Adrenal gland (tissue), 12 donors: ENCODE results near the gene NELL2. TPM values are rescaled to one million over a fixed set of nuclear protein-coding genes. Genes with fewer than 3 reads are reported as not detected.

ENCODE experiments used
- DNase-seq, 7 donors: peaks; one replicate each; pipeline ENCODE4 v3.0.0-alpha.2; 2019 to 2020
- H3K27ac ChIP-seq, 5 donors: fragments of 200-600 bp; sonication (generic) in 4 of 5; 1 replicate in 3 of 5; 2 replicates in 2 of 5; pipeline versions ENCODE4 v1.5.1 to v1.8.0; 2016 to 2020; ENCODE audit warnings: mild to moderate bottlenecking in 1 of 5
- H3K27me3 ChIP-seq: fragments of 200-600 bp; 2 replicates; pipeline ENCODE4 v1.8.0; 2021
- H3K36me3 ChIP-seq, 2 donors: fragments of 200-600 bp; replicated peaks in 1 of 2; 1 replicate in 1 of 2; 2 replicates in 1 of 2; pipeline versions ENCODE4 v1.5.1 to v1.8.0; 2018 to 2022
- H3K4me1 ChIP-seq, 2 donors: fragments of 200-600 bp; replicated peaks in 1 of 2; 1 replicate in 1 of 2; 2 replicates in 1 of 2; pipeline versions ENCODE4 v1.5.1 to v1.8.0; 2018 to 2021
- H3K4me3 ChIP-seq, 4 donors: fragments of 200-600 bp; sonication (generic) in 3 of 4; one replicate each; pipeline ENCODE4 v1.5.1; 2016 to 2018
- H3K9me3 ChIP-seq, 3 donors: fragments of 200-600 bp; sonication (generic) in 1 of 3; replicated peaks in 1 of 3; 1 replicate in 2 of 3; 2 replicates in 1 of 3; pipeline versions ENCODE4 v1.5.1 to v1.8.0; 2016 to 2021
- POLR2A ChIP-seq, 2 donors: fragments of 450-650 bp; IDR thresholded peaks; one replicate each; pipeline ENCODE4 v1.6.1; 2017; ENCODE audit warnings: antibody characterized with exemption in 2 of 2, mild to moderate bottlenecking in 2 of 2, moderate library complexity in 1 of 2
- WGBS, 4 donors: extraction: QIAGEN DNeasy Blood & Tissue Kit in 2 of 4; methylation state at CpG; one replicate each; pipeline versions ENCODE4 v1.1.5 to v1.1.7; 2013 to 2017; 5-methylcytosine and 5-hydroxymethylcytosine counted together
- intact Hi-C, 2 donors: fragments of 100-400 bp; cut with DNase I; formaldehyde crosslinking; loops; one replicate each; pipeline versions ENCODE4 v1.14.1 to v1.15.0; 2022 to 2023
- polyA plus RNA-seq, 3 donors: library from polyadenylated mRNA; stranded (reverse); fragments of 200-250 nt in 2 of 3; fragments of 350-450 nt in 1 of 3; fragmentation: Illumina TruSeq in 1 of 3; extraction: RNeasy Lipid Tissue Mini Kit (QIAGEN cat#74804) in 1 of 3; gene quantifications; one replicate each; pipeline ENCODE4 v1.2.3, GENCODE V29; 2013 to 2014
- total RNA-seq, 9 donors: library from RNA; depleted of rRNA in 4 of 9; stranded (reverse); fragments of >200 nt in 4 of 9; fragments of 120-200 nt in 1 of 9; fragmentation: NEBNext Ultra II Directional in 1 of 9; extraction: Animal tissue kit (Norgen Biotek cat#: 25700) in 1 of 9; gene quantifications; one replicate each; pipeline versions ENCODE4 v1.1.0 to v1.2.4, GENCODE V29; 2013 to 2023
- TF ChIP-seq, protein P1 (sequence below), 6 experiments: fragments of 450-650 bp in 4 of 6; fragments of 200-600 bp in 2 of 6; sonication (generic) in 1 of 6; IDR thresholded peaks; 1 replicate in 5 of 6; 2 replicates in 1 of 6; pipeline versions ENCODE4 v1.5.1 to v1.8.0; 2016 to 2021; ENCODE audit warnings: antibody characterized with exemption in 6 of 6, mild to moderate bottlenecking in 2 of 6, moderate library complexity in 1 of 6
- donor health status: healthy with polysubstance abuse.
- donor health status: Bipolar disorder and iron deficiency.
- donor health status: DM: yes; HTN: yes; CAD: no.
- donor health status: DM: no; HTN: no; CAD: no.
- donor health status: DM: no; HTN: no; CAD: no.
- donor health status: DM: yes; HTN: yes; CAD: no.

Gene NELL2
- total and polyA plus RNA-seq, 12 donors, result 0.35 to 26.5 (median 6.0) TPM; not detected in 1

DNA sequence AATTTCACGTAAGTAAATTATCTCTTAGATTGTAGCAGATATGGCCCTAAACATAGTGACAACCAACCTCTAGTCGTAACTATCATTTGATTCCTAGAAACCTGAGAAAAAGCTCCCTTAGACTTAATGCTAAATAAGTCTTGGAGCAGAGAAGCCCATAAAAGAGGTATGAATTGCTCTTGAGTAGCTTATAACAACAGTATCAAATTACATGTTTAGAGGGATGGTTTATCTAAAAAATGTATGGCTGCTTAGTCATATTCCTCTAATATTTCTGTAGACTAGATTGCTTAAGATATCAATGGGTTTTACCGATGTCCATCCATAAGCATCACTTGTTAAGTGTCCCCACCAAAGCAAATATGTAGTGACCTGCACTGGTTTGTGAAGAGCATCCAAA, 259.7 kb downstream of the NELL2 start:
- WGBS, 4 donors, result 51 to 78% (median 56%) methylated on average over 3 of the region's 3 CpGs
- Histone ChIP-seq H3K27ac (no peak overlapping the region), H3K4me1 (no peaks in the 10 kb centered on the region), H3K36me3 (no peaks in the 10 kb centered on the region), H3K4me3 (no peak overlapping the region), H3K27me3 (no peaks in the 10 kb centered on the region), H3K9me3 (no peaks in the 10 kb centered on the region)
- no peak for DNase-seq
- intact Hi-C loops, result no loop called here
- no peak for TF ChIP-seq POLR2A (IDR thresholded peaks at IDR 0.05)
- TF ChIP-seq, protein P1, sequence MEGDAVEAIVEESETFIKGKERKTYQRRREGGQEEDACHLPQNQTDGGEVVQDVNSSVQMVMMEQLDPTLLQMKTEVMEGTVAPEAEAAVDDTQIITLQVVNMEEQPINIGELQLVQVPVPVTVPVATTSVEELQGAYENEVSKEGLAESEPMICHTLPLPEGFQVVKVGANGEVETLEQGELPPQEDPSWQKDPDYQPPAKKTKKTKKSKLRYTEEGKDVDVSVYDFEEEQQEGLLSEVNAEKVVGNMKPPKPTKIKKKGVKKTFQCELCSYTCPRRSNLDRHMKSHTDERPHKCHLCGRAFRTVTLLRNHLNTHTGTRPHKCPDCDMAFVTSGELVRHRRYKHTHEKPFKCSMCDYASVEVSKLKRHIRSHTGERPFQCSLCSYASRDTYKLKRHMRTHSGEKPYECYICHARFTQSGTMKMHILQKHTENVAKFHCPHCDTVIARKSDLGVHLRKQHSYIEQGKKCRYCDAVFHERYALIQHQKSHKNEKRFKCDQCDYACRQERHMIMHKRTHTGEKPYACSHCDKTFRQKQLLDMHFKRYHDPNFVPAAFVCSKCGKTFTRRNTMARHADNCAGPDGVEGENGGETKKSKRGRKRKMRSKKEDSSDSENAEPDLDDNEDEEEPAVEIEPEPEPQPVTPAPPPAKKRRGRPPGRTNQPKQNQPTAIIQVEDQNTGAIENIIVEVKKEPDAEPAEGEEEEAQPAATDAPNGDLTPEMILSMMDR (IDR thresholded peaks at IDR 0.05), result no peak

DNA sequence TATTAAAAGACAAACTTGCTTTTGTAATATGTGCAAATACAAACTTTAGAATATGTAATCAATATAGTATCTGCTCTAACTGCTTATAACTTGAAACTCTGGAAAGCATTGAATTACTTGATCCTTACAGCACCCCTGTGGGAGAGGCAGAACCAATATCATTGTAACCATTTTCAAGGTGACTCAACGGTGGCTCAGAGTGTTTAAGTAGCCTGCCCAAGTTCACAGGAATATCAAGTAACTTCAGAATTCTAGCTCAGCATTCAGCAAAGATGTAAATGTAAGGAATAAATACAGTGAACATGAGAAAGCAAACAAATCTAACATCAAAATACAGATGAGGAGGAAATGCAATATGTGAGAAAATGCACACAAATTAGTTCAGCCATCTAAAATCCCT, 264.6 kb downstream of the NELL2 start:
- Histone ChIP-seq H3K27ac (no peak overlapping the region), H3K4me3 (no peak overlapping the region), H3K4me1 (no peaks in the 10 kb centered on the region), H3K9me3 (no peaks in the 10 kb centered on the region), H3K36me3 (no peaks in the 10 kb centered on the region), H3K27me3 (no peaks in the 10 kb centered on the region)
- intact Hi-C loops, result no loop called here
- no peak for TF ChIP-seq POLR2A (IDR thresholded peaks at IDR 0.05)
- TF ChIP-seq, protein P1 (IDR thresholded peaks at IDR 0.05), result no peak
- no peak for DNase-seq
- 32 to 43% (median 37%) methylated on average over 1 of the region's 1 CpG for WGBS, 4 donors

DNA sequence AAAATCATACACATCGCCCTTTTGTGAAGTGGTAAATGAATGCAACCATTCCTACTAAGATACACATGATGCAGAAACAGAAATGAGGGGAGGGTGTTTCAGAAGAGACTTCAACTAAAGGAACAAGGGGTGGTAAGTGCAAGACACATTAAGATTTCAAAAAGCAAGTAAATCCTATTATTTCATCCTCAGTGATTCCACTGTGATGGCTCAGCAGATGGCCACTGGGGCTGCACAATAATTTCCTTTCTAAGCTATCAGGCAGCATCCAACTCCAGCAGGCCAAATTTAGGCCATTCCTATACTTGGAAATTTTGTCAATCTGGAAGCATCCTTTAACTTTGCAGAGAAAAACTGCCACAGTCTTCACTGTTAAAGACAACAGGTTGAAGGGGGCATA, 272.4 kb downstream of the NELL2 start:
- intact Hi-C loops, result no loop called here
- WGBS, 4 donors, result 62 to 94% (median 76%) methylated on average over 1 of the region's 1 CpG

DNA sequence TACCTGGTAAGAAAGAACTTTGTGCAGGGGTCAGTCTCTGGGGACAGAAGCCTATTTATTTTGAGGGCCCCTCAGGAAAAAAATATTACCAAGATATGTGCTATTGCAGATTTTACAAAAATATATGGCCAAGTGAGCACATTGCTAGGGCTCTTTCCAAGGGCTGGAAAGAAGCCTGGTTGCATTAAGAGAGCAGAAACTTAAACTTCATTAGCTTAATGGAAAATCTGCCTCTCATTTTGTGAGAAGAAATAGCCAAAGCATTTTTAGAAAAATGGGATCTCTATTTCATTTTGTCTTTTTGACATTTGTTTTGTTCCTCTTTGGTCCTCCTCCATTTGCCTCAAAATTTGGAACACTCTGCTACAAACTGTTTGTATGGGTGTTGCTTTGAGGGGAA, 283.5 kb downstream of the NELL2 start:
- Histone ChIP-seq H3K27ac (no peak overlapping the region), H3K4me1 (no peaks in the 10 kb centered on the region), H3K36me3 (no peaks in the 10 kb centered on the region), H3K9me3 (no peaks in the 10 kb centered on the region), H3K27me3 (no peaks in the 10 kb centered on the region), H3K4me3 (no peak overlapping the region)
- intact Hi-C loops, result no loop called here
- no peak for DNase-seq
- TF ChIP-seq POLR2A (IDR thresholded peaks at IDR 0.05), result no peak
- TF ChIP-seq, protein P1 (IDR thresholded peaks at IDR 0.05), result no peak

More for the DNA sequence above, 272.4 kb downstream of the NELL2 start:
- no peaks in the 10 kb centered on the region for H3K27me3 ChIP-seq
- TF ChIP-seq POLR2A (IDR thresholded peaks at IDR 0.05), result no peak
- TF ChIP-seq, protein P1 (IDR thresholded peaks at IDR 0.05), result no peak
- no peak overlapping the region for H3K27ac ChIP-seq
- H3K36me3 ChIP-seq, result no peaks in the 10 kb centered on the region
- no peaks in the 10 kb centered on the region for H3K4me1 ChIP-seq
- DNase-seq, result no peak
- no peaks in the 10 kb centered on the region for H3K9me3 ChIP-seq
- H3K4me3 ChIP-seq, result no peak overlapping the region
